ENCODE results near the gene PTF1A.

The PTF1A gene

GRCh38 chr10:23172429-23173213, 19.5 kb upstream of the PTF1A start:
- H3K27ac Mint-ChIP-seq = no peak overlapping the region

DNA sequence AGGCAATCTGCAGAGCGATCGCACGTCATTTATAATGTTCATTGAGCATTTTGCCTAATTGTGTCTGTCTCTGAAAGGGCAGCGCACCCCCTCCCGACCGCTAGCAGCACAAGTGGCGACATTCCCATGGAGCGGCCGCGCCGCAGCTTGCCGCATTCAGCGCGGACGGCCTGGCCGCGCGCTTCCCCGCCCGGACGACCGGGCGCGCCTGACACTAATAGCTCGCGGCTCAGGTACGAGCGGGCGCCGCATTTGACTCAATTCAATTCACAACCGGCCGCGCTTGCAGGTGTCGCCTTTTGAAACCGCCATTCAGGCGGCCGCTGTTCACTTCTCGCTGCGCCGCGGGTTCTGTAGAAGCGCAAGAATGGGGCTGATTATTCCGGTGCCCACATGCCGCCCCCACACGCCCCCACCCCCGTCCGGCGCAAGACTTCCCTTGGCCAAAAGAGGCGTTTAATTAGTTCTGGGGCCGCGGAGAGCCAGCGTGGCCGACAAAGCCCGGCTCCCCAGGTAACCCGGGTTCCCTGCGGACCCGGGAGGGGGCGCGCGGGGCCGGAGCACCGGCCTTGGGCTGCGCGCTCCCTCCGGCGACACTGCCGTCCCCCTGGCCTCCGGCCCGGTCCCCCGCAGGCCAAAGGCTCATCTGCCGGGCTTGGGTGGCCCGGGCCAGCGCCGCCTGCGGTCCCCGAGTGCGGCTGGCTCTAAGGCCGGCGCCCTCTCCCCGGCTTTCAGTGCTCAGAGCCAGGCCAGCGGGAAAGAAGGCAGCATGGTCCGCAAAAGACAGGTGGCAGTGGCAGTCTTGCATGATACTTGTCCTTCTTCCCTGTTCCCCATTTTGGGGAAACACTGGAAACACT, 18.7 kb upstream of the PTF1A start:
- Mint-ChIP-seq H3K4me1 (ENCODE audit: low read depth) (no peaks in the 10 kb centered on the region), H3K27ac (no peak overlapping the region), H3K4me3 (no peak overlapping the region), H3K9me3 (no peaks in the 10 kb centered on the region), H3K27me3 (peaks cover 75% of the 10 kb centered on the region), H3K36me3 (ENCODE audit: low read depth) (no peaks in the 10 kb centered on the region)
- intact Hi-C loops (cut with micrococcal nuclease) = no loop called here

More at GRCh38 chr10:23172429-23173213, 19.5 kb upstream of the PTF1A start:
- Mint-ChIP-seq H3K9me3 (no peaks in the 10 kb centered on the region), H3K36me3 (ENCODE audit: low read depth) (no peaks in the 10 kb centered on the region), H3K4me3 (no peak overlapping the region), H3K4me1 (ENCODE audit: low read depth) (no peaks in the 10 kb centered on the region), H3K27me3 (peaks cover 73% of the 10 kb centered on the region)
- intact Hi-C loops (cut with micrococcal nuclease) = no loop called here

GRCh38 chr10:23174074-23174976, 17.8 kb upstream of the PTF1A start:
- Mint-ChIP-seq H3K27me3 (peaks cover 77% of the 10 kb centered on the region), H3K9me3 (no peaks in the 10 kb centered on the region), H3K4me3 (no peak overlapping the region), H3K27ac (no peak overlapping the region), H3K4me1 (ENCODE audit: low read depth) (no peaks in the 10 kb centered on the region), H3K36me3 (ENCODE audit: low read depth) (no peaks in the 10 kb centered on the region)
- intact Hi-C loops (cut with micrococcal nuclease) = no loop called here

DNA sequence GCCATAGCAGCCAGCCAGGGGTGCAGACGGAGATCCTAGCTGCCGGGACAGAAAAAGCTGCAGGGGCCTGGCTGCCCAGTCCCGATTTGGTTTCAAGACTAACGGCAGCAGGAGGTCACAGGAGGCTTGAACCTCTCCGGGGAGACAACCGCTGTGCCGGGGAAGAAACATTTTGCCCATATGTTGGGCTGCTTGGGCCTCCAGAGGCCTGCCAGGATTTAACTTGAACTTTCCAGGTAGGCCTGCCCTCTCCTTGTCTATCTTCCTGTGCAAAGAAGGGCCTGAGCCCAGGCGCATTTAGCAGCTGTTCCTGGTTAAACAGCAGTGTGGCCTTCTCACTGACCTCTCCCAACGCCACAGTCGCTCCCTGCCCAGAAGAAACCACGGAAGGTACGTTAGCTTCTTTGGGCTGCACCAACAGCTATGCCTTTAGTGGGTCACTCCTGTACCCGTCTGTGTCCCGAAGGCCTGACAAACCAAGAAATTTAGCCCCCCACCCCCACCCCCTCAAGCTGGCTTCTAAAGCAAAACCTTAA, 17.1 kb upstream of the PTF1A start:
- Mint-ChIP-seq H3K27ac (no peak overlapping the region), H3K27me3 (peaks cover 76% of the 10 kb centered on the region), H3K36me3 (ENCODE audit: low read depth) (no peaks in the 10 kb centered on the region), H3K4me1 (ENCODE audit: low read depth) (no peaks in the 10 kb centered on the region), H3K4me3 (no peak overlapping the region), H3K9me3 (no peaks in the 10 kb centered on the region)
- intact Hi-C loops (cut with micrococcal nuclease) = no loop called here

DNA sequence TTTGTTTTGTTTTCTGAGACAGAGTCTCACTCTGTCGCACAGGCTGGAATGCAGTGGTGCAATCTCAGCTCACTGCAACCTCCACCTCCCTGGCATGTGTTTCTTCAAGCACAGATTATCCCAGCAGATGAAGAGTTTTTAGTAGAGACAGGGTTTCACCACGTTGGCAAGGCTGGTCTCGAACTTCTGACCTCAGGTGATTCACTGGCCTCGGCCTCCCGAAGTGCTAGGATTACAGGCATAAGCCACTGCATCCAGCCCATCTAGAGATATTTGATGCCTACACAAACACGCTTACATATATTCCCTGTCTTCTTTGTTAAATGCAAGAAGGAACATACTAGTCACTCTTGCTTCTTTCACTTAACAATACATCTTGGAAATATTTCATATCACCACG, 5.9 kb upstream of the PTF1A start:
- Mint-ChIP-seq H3K36me3 (ENCODE audit: low read depth) (no peaks in the 10 kb centered on the region), H3K27ac (no peak overlapping the region), H3K4me3 (no peak overlapping the region), H3K27me3 (peaks cover 48% of the 10 kb centered on the region), H3K9me3 (no peaks in the 10 kb centered on the region), H3K4me1 (ENCODE audit: low read depth) (no peaks in the 10 kb centered on the region)
- intact Hi-C loops (cut with micrococcal nuclease) = no loop called here

GRCh38 chr10:23186697-23187096, 5.4 kb upstream of the PTF1A start:
- intact Hi-C loops (cut with micrococcal nuclease) = no loop called here
- no peaks in the 10 kb centered on the region for H3K36me3 Mint-ChIP-seq (ENCODE audit: low read depth)
- no peak overlapping the region for H3K4me3 Mint-ChIP-seq
- no peaks in the 10 kb centered on the region for H3K9me3 Mint-ChIP-seq
- no peaks in the 10 kb centered on the region for H3K4me1 Mint-ChIP-seq (ENCODE audit: low read depth)
- H3K27me3 Mint-ChIP-seq = peaks cover 53% of the 10 kb centered on the region
- no peak overlapping the region for H3K27ac Mint-ChIP-seq

GRCh38 chr10:23187155-23187554, 5.0 kb upstream of the PTF1A start:
- H3K27ac Mint-ChIP-seq = no peak overlapping the region
- H3K27me3 Mint-ChIP-seq = peaks cover 54% of the 10 kb centered on the region
- intact Hi-C loops (cut with micrococcal nuclease) = no loop called here
- no peaks in the 10 kb centered on the region for H3K36me3 Mint-ChIP-seq (ENCODE audit: low read depth)
- H3K4me3 Mint-ChIP-seq = no peak overlapping the region
- H3K9me3 Mint-ChIP-seq = no peaks in the 10 kb centered on the region
- no peaks in the 10 kb centered on the region for H3K4me1 Mint-ChIP-seq (ENCODE audit: low read depth)

DNA sequence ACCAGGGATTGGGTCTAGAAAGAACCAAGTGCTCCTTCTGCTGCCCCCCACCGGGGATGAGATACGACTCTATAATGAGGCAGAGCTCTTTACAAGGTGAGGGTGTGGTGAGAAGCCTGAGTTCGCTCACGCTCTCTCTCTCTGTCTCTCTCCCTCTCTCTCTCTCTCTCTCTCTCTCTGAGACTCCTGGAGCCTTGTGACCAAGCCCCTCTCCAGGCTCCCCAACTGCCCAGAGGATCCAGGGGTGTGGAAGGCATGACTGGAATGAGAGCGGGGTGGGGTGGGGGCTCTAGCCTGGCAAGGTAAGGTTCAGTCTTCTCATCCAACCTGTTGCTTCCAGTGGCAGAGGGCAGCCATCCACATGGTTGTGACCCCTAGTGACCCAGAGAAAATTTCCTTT, 3.1 kb upstream of the PTF1A start:
- H3K36me3 Mint-ChIP-seq (ENCODE audit: low read depth) = no peaks in the 10 kb centered on the region
- no peaks in the 10 kb centered on the region for H3K9me3 Mint-ChIP-seq
- peaks cover 60% of the 10 kb centered on the region for H3K27me3 Mint-ChIP-seq
- no peak overlapping the region for H3K4me3 Mint-ChIP-seq
- H3K27ac Mint-ChIP-seq = no peak overlapping the region
- intact Hi-C loops (cut with micrococcal nuclease) = no loop called here
- no peaks in the 10 kb centered on the region for H3K4me1 Mint-ChIP-seq (ENCODE audit: low read depth)

GRCh38 chr10:23190872-23191763, 994 bp upstream of the PTF1A start:
- Mint-ChIP-seq H3K9me3 (no peaks in the 10 kb centered on the region), H3K4me3 (no peak overlapping the region), H3K36me3 (ENCODE audit: low read depth) (no peaks in the 10 kb centered on the region), H3K27me3 (peaks cover 77% of the 10 kb centered on the region), H3K4me1 (ENCODE audit: low read depth) (no peaks in the 10 kb centered on the region), H3K27ac (no peak overlapping the region)
- intact Hi-C loops (cut with micrococcal nuclease) = no loop called here

DNA sequence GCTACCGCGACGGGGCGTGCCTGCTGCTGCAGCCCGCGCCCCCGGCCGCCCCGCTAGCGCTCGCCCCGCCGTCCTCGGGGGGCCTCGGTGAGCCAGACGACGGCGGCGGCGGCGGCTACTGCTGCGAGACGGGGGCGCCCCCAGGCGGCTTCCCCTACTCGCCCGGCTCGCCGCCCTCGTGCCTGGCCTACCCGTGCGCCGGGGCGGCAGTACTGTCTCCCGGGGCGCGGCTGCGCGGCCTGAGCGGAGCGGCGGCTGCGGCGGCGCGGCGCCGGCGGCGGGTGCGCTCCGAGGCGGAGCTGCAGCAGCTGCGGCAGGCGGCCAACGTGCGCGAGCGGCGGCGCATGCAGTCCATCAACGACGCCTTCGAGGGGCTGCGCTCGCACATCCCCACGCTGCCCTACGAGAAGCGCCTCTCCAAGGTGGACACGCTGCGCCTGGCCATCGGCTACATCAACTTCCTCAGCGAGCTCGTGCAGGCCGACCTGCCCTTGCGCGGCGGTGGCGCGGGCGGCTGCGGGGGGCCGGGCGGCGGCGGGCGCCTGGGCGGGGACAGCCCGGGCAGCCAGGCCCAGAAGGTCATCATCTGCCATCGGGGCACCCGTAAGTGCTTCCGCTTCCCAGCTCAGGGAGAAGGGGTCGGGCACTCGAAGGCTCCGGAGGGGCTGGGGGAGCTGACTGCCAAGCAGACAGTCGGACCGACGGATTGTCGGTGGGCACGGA, 761 bp downstream of the PTF1A start:
- no peaks in the 10 kb centered on the region for H3K4me1 Mint-ChIP-seq (ENCODE audit: low read depth)
- peaks cover 87% of the 10 kb centered on the region for H3K27me3 Mint-ChIP-seq
- no peak overlapping the region for H3K27ac Mint-ChIP-seq
- H3K9me3 Mint-ChIP-seq = no peaks in the 10 kb centered on the region
- H3K36me3 Mint-ChIP-seq (ENCODE audit: low read depth) = no peaks in the 10 kb centered on the region
- intact Hi-C loops (cut with micrococcal nuclease) = no loop called here
- no peak overlapping the region for H3K4me3 Mint-ChIP-seq

GRCh38 chr10:23193435-23194074, 1.4 kb downstream of the PTF1A start:
- Mint-ChIP-seq H3K9me3 (no peaks in the 10 kb centered on the region), H3K4me1 (ENCODE audit: low read depth) (no peaks in the 10 kb centered on the region), H3K27ac (no peak overlapping the region), H3K27me3 (peaks cover 87% of the 10 kb centered on the region), H3K36me3 (ENCODE audit: low read depth) (no peaks in the 10 kb centered on the region), H3K4me3 (no peak overlapping the region)
- intact Hi-C loops (cut with micrococcal nuclease) = no loop called here

- no peak overlapping the region for H3K4me3 Mint-ChIP-seq
- H3K9me3 Mint-ChIP-seq = no peaks in the 10 kb centered on the region
- peaks cover 88% of the 10 kb centered on the region for H3K27me3 Mint-ChIP-seq
- intact Hi-C loops (cut with micrococcal nuclease) = no loop called here
- H3K27ac Mint-ChIP-seq = no peak overlapping the region
- H3K4me1 Mint-ChIP-seq (ENCODE audit: low read depth) = no peaks in the 10 kb centered on the region
- H3K36me3 Mint-ChIP-seq (ENCODE audit: low read depth) = no peaks in the 10 kb centered on the region
Observed at GRCh38 chr10:23194471-23194965, 2.4 kb downstream of the PTF1A start.

All from dendritic cell treated with granulocyte-macrophage colony-stimulating factor and Interleukin-4, amounts not matched to agents 40 ng/mL and 50 ng/mL, for 4 days (primary cell).